Skin epidermis (tissue), 12 donors: ENCODE data around the gene SLC9A6.
A peak's percentile ranks its signal among the peaks of the same experiment; 100 is the strongest.

Source experiments
- H3K27ac ChIP-seq, 21 experiments: fragments of 200-600 bp; sonication (generic) in 11 of 21; one replicate each; pipeline ENCODE4 v1.5.0; 2020; ENCODE audit warnings: mild to moderate bottlenecking in 3 of 21, inconsistent platforms in 2 of 21, moderate library complexity in 2 of 21
- H3K4me3 ChIP-seq, 7 experiments: fragments of 200-600 bp; sonication (generic) in 2 of 7; one replicate each; pipeline ENCODE4 v1.5.0; 2020; ENCODE audit warnings: inconsistent platforms in 2 of 7, mild to moderate bottlenecking in 2 of 7, moderate library complexity in 1 of 7

Gene SLC9A6

DNA sequence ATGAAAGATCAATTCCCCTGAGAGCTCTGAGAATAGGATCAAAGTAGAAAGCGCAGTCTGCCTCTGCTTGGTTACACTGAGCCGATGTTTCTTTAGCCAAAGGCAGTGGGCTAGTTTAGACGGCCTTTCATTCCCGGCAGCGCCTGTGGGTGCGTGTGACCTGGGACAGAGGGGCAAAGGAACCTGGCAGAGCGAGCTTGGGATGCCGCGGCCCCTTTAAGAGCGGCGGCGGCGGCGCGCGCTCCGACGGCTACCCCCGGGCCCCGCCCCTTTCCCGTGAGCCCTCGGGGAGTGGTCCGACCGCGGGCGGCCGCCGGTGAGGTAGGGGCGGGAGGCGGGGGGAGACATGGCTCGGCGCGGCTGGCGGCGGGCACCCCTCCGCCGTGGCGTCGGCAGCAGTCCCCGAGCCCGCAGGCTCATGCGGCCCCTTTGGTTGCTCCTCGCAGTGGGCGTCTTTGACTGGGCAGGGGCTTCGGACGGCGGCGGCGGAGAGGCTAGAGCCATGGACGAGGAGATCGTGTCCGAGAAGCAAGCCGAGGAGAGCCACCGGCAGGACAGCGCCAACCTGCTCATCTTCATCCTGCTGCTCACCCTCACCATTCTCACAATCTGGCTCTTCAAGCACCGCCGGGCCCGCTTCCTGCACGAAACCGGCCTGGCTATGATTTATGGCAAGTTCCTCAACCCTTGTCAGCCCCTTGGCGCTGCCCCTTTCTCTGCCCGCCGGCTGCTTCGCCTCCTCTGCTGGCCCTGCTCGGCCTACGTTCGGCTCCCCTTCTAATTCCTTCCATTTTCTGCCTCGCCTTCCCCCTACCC lies at the start of gene SLC9A6:
Gene SLC9A6 (plus strand): TSS at position 279 of the 816 bp plus-strand sequence. CDS start 224 bp downstream, at position 503.
- peak within 1 kb of the TSS; percentile 49 to 78 (median 65) for H3K4me3 ChIP-seq
- H3K27ac ChIP-seq, result peak within 1 kb of the TSS; percentile 31 to 90 (median 74)

DNA sequence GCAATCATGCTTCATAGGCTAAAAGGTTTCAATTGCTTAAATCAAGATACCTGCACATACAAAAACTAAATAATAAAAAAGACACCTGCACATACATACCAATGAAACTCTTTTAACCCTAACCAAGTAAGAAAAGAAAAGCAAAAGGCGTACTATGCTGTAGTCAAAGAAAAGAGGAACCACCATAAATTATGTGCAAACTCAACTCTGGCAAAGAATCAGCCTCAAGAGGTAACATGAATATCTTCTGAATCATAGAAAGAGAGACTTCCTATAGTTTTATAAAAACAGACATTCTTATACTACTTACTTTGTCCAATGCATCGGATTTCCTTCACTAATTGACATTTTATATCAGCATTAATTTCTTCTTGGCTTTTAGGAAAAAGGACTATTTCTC lies 40.7 kb upstream of the SLC9A6 start:
- no peak overlapping the region for H3K27ac ChIP-seq
- H3K4me3 ChIP-seq, result no peak overlapping the region

DNA sequence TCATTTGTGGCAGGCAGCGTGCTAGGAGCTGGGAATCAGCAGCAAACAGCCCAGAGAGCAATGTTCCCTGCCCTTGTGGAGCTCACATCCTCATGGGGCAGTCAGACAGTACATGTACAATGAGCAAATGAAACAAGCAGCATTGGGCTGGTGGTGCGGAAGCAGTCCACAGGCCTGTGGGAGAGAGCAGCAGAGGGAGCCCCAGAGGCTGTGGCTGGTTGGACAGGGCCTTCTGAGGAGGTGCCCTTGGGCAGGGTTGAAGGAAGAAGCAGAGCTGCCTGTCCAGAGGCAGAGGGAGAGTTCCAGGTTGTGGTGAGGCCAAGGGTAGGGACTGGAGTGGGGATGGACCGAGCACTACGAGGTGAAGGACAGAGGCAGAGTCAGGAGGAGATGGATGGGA lies 33.9 kb upstream of the SLC9A6 start:
- Histone ChIP-seq H3K27ac (no peak overlapping the region), H3K4me3 (no peak overlapping the region)

- H3K27ac ChIP-seq, result peak overlapping the region; percentile 67 to 93 (median 84)
These were observed 12.1 kb upstream of the SLC9A6 start for GRCh38 chrX:135973025-135973547.

GRCh38 chrX:135973548-135974278 lies 11.5 kb upstream of the SLC9A6 start, which contains the start of gene MMGT1:
TSS of gene MMGT1 (minus strand) at chrX:135973988. CDS start at chrX:135973675, 313 bp downstream.
- Histone ChIP-seq H3K4me3 (peak within 1 kb of the TSS; percentile 60 to 84 (median 68)), H3K27ac (peak within 1 kb of the TSS; percentile 67 to 93 (median 84))

More at GRCh38 chrX:135973025-135973547, 12.1 kb upstream of the SLC9A6 start:
- H3K4me3 ChIP-seq, result peak overlapping the region; percentile 60 to 84 (median 68)

DNA sequence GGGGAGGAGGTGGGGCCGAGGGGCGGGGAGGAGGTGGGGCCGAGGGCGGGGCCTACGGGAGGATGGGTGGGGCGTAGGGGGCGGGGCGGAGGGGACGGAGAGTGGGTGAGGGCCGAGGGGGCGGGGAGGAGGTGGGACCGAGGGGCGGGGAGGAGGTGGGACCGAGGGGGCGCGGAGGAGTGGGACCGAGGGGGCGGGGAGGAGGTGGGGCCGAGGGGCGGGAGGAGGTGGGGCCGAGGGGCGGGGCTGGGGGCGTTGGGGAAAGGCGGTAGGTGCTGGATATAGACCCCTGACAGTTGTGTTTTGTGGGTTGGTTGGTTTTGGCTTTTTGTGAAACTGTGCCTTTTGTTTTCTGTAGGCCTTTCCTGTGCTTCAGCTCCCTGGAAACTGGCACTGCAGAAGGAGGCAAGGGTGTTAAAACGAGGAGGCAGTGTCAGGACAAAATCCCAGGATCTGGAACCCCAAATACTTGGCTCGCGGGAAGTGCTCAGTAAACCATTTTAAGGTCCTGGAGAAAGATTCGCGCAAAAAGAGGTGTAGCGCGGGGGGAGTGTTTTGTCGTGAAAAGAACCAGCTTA lies 10.9 kb upstream of the SLC9A6 start:
- H3K4me3 ChIP-seq, result peak overlapping the region; percentile 14 to 33 (median 21)
- peak overlapping the region in 3 of 21 experiments; percentile 12 to 61 (median 41) for H3K27ac ChIP-seq

GRCh38 chrX:135975421-135975820 lies 9.8 kb upstream of the SLC9A6 start:
- Histone ChIP-seq H3K27ac (no peak overlapping the region), H3K4me3 (no peak overlapping the region)

DNA sequence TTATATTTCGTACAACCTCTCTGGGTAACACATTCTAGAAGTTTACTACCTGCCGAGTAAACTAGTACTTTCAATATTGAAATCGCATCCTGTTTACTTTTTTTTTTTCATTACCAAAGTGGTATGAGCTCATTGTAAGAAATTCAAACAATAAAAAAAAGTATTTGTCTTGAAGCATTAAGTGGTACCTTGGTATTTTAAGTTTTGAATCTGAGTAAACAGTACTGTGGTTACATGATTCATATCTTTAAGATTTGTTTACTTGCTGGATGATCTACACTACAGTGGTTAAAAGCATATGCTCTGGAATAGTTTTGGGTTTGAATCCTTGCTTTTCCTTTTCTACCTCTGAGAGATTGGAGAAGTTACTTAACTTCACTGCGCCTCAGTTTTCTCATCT lies 7.6 kb upstream of the SLC9A6 start:
- Histone ChIP-seq H3K4me3 (no peak overlapping the region), H3K27ac (no peak overlapping the region)

DNA sequence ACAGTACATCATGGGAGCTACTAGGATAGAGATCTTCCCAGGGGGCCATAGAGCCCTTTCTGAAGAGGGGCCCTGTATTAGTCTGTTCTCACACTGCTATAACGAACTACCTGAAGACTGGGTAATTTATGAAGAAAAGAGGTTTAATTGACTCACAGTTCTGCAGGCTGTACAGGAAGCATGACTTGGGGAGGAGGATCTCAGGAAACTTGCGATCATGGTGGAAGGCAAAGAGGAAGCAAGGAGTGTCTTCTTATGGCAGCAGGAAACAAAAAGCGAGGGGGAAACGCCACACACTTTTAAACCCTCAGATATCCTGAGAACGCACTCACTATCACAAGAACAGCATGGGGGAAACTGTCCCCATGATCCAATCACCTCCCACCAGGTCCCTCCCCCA lies 4.2 kb upstream of the SLC9A6 start:
- Histone ChIP-seq H3K4me3 (no peak overlapping the region), H3K27ac (no peak overlapping the region)

DNA sequence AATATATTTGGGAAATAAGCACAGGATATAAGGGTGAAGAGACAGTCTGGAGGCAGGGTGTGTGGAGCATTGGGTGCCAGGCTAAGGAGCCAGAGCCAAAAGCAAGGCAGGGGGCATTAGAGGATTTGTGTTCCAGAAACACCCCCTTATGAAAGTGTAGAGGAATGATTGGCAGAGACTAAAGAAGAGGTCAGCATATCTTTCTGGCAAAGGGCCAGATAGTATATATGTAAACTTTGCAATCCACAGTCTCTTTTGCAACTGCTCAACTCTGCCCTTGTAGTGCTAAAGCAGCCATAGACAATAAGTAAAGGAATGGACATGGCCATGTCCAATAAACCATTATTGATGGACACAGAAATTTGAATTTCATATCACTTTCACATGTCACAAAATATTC lies 3.6 kb upstream of the SLC9A6 start:
- Histone ChIP-seq H3K27ac (no peak overlapping the region), H3K4me3 (no peak overlapping the region)

DNA sequence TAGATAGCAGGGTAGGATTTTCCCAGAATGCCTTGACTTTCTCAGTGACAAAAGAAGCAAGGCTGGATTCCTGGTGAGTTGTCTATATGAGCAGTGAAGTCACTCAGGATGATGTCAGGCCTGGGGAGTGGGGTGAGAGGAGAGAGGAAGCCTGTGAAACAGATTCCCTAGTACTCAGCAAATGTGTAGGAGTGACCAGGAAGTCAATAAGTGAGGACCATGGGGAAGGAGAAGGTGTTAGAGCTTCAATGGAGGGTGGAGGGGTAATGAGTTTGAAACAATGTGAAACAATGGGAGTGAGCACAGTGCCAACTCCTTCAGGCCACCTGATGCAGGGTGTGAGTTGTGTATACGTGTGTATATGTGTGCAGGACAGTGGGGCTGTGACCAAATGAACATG lies 2.4 kb upstream of the SLC9A6 start:
- H3K4me3 ChIP-seq, result no peak overlapping the region
- peak overlapping the region in 2 of 21 experiments; percentile 39 to 90 for H3K27ac ChIP-seq

DNA sequence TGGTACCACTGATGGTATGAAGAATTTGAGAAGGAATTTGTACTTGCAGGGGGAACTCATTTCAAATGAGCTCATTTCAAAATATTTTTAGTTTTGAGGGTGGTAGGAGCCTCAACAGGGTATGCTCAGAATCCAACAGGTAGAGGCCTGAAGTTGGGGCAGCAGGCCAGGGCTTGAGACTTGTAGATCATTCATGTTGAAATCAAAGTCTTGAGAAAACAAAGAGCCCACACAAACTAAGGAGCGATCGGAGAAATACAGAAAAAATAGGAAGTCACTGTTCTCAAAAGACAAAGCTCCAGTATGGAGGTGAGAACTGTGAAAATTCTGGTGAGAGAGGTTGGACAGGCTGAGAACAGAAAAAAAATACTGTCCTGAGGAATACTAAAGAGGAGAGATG lies 979 bp upstream of the SLC9A6 start:
- Histone ChIP-seq H3K27ac (peak overlapping the region in 17 of 21 experiments; percentile 9 to 90 (median 72)), H3K4me3 (peak overlapping the region in 4 of 7 experiments; percentile 61 to 75 (median 64))

DNA sequence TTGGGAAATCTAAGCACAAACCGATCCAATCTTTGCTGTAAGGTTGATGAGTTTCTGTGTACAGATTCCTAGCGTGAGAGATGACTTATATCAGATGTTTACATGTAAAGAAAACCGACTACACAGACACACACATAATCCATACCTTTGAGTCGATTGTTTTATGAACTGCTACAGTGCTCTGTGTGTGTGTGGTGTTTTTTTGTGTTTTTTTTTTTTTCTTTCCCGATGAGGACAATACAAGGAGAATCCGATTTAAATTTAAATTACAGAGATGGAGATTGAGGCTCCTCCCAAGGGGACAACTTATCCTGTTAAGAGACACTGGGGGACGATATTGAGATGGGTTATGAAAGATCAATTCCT lies 461 bp upstream of the SLC9A6 start:
- Histone ChIP-seq H3K27ac (peak overlapping the region in 20 of 21 experiments; percentile 32 to 90 (median 75)), H3K4me3 (peak overlapping the region; percentile 49 to 78 (median 65))

DNA sequence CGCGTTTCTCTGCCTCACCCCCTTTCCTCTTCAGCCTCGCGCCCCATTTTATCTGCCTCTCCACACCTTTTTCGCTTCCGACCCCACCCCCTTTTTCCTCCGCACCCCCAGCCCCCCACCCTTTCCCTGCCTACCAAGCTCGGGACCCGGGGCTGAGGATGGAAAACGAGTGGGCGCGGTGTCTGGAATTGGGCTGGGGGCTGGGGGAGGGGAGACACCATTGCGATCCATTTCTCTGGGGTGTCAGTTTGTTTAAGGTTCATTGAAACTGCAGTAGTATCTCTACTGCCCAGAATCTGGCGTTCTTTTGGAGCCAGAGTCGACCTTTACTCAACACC lies 707 bp downstream of the SLC9A6 start:
- peak overlapping the region in 19 of 21 experiments; percentile 32 to 90 (median 76) for H3K27ac ChIP-seq

GRCh38 chrX:135988245-135988644 lies 3.0 kb downstream of the SLC9A6 start:
- Histone ChIP-seq H3K4me3 (no peak overlapping the region), H3K27ac (no peak overlapping the region)

More for the DNA sequence above, 707 bp downstream of the SLC9A6 start:
- peak overlapping the region; percentile 49 to 78 (median 65) for H3K4me3 ChIP-seq

- Histone ChIP-seq H3K4me3 (no peak overlapping the region), H3K27ac (no peak overlapping the region)
These were observed 29.8 kb downstream of the SLC9A6 start for GRCh38 chrX:136015016-136015415.

DNA sequence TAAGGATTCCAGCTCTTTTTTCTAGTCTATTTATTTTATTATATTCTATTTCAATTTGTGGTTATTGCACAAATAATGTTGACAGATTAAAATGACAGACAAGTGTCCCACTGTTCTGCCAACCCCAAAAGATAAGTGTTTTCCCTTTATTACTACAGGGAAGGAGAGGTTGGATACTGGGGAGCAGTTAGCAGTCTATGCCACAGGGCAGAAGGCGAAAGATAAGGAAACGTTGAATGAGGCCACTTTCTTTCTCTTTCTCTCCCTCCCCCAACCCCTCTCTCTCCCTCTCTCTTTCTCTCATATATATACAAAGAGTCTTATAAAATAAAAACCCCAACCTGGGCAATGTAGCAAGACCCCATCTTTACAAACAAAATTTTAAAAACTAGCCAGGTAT lies 31.6 kb downstream of the SLC9A6 start:
- H3K27ac ChIP-seq, result no peak overlapping the region
- no peak overlapping the region for H3K4me3 ChIP-seq

GRCh38 chrX:136019226-136019625 lies 34.0 kb downstream of the SLC9A6 start:
- Histone ChIP-seq H3K27ac (no peak overlapping the region), H3K4me3 (no peak overlapping the region)

DNA sequence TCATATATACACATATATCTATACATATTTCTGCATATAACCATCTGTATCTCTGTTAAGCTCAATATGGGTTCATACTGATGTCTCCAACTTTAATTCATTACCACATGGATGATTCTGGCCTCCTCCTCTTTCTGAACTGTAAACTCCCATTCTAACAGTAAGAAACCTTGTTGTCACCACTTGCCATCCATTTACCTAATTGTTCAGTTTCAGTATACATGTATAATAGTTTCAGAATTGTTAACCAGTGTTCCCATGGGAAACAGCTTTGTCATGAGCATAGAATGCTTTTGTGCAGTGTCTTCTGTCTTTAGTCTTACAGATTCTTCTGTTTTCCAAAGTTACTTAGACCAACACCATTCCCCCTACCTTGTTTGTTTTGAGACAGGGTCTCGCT lies 35.9 kb downstream of the SLC9A6 start:
- H3K4me3 ChIP-seq, result no peak overlapping the region
- H3K27ac ChIP-seq, result no peak overlapping the region

- Histone ChIP-seq H3K4me3 (no peak overlapping the region), H3K27ac (no peak overlapping the region)
These were observed 36.7 kb downstream of the SLC9A6 start for GRCh38 chrX:136021903-136022302.
